CD4-positive, alpha-beta T cell treated with Interleukin-2 at 100 ng/mL for 4 hours (primary cell): ENCODE data around the gene KIAA0513.

ENCODE experiments used
- DNase-seq: peaks from one replicate; pipeline ENCODE4 v3.0.0-alpha.2; 2020; ENCODE audit warnings: low spot score

Gene KIAA0513

GRCh38 chr16:85072076-85072860 lies 44.7 kb downstream of the KIAA0513 start:
- DNase-seq = no peak

DNA sequence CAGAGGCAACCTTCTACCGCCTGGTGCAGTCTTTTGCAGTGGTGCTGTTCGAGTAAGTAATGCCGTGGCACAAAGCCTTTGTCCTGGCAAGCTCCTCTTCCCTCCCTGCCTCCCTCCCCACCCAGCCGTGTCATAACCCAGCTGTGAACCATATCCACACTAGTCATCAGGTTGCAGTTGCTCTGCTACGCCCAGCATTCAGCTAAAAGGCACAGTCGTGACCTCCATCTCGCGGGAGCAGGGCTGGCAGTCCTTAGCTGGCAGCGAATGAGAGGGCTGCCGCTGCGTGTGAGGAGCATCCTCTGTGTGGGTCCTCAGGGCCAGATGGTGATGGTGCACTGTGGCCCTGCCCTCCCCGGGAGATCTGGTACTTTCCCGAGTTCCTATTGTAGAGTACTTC lies 45.4 kb downstream of the KIAA0513 start:
- DNase-seq = no peak

- DNase-seq = no peak
Measured at GRCh38 chr16:85074225-85074914, 46.8 kb downstream of the KIAA0513 start.

GRCh38 chr16:85075236-85075924 lies 47.8 kb downstream of the KIAA0513 start:
- DNase-seq = no peak

DNA sequence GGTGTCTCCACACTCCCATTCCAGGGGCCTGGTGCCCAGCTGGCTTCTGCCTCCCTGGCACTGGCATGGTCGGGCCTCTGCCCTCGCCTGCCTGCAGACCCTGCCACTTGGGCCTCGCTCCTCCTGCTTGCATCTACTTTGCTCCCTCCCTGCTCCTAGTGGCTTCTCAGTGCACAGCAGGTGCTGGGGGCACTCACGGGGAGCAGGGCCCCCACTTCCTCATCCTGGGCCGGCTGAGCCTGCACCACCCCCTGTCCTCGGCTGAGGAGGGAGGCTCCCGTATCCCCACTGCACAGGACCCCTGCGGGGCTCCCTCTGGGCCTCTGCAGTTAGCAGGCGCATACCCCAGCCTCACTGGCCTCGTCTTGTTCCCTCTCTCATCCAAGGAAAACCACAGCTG lies 49.4 kb downstream of the KIAA0513 start:
- DNase-seq = no peak

- no peak for DNase-seq
Measured at GRCh38 chr16:85077576-85078125, 50.1 kb downstream of the KIAA0513 start.

GRCh38 chr16:85078226-85078625 lies 50.6 kb downstream of the KIAA0513 start:
- no peak for DNase-seq

GRCh38 chr16:85078952-85079351 lies 51.4 kb downstream of the KIAA0513 start:
- DNase-seq = no peak

DNA sequence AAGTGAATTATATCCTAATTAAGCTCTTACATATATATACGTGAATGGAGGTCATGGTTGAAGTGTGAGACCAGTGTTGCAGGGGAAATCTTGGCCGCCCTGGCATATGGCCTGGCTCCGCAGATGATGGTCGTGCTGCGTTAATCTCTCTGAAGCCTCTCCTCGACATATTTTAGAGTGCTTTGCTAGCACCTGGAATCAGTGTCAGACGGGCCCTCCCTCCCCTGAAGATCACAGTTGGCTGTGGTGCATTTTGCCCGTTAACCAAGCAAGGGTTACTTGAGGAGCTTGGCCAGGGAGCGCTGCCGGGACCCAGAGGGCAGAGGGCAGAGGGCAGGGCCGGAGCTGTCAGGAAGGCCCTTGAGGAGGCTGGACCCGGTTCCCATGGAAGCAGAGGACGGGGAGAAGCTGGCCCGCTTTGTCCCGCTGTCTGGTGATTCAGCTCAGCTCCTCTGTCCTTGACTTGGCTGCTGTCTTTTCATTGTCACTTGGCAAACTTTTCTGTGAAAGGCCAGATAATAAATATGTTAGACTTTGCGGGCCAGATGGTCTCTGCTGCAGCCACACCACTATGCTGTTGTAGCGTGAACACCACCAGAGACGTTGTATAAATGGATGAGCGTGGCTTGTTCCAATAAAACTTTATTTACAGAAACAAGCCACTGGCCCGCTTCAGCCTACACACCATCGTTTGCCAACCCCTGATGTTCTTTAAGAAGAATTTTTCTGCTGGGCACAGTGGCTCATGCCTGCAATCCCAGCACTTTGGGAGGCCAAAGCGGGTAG lies 52.4 kb downstream of the KIAA0513 start:
- no peak for DNase-seq

DNA sequence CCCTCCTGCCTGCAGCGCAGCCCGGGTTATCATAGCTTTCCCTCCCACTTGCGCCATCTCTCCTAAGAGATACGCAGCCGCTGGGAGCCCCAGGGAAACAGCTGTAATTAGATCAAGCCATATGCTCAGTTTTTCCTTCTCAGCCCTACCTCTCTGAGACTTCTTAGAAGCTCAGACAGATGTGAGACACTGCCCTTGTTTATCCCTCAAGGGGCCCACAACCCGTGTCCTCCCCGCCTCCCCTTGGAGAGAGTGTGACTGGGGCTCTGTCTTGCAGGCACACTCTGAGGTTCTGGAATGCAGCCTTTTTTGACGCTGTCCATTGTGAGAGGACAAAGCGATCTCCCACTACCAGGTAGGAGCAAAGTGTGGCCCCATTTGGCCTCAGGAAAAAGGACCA lies 53.4 kb downstream of the KIAA0513 start:
- DNase-seq = no peak

GRCh38 chr16:85081765-85082164 lies 54.2 kb downstream of the KIAA0513 start:
- no peak for DNase-seq

GRCh38 chr16:85082173-85083050 lies 54.8 kb downstream of the KIAA0513 start:
- no peak for DNase-seq

GRCh38 chr16:85083051-85083639 lies 55.5 kb downstream of the KIAA0513 start:
- no peak for DNase-seq

GRCh38 chr16:85084841-85085510 lies 57.4 kb downstream of the KIAA0513 start:
- DNase-seq = no peak

DNA sequence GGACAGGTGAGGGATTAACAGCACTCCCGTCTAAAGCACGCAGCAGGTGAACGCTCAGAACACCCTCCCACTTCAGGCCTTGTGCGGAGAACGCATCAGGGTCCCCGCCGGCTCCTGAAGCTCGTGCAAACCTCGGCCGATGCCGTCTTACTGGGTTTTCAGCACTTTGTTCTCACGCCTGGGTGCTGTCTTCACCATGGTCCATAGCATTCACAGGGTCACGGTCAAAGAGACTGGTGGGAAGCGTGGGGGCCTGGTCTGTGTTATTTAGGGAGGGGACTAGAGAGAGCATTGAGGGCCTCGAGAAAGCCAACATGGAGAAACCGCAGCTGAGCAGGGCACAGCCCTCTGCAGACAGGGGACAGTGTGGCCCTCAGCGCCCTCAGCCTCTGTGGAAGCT lies 58.1 kb downstream of the KIAA0513 start:
- no peak for DNase-seq

DNA sequence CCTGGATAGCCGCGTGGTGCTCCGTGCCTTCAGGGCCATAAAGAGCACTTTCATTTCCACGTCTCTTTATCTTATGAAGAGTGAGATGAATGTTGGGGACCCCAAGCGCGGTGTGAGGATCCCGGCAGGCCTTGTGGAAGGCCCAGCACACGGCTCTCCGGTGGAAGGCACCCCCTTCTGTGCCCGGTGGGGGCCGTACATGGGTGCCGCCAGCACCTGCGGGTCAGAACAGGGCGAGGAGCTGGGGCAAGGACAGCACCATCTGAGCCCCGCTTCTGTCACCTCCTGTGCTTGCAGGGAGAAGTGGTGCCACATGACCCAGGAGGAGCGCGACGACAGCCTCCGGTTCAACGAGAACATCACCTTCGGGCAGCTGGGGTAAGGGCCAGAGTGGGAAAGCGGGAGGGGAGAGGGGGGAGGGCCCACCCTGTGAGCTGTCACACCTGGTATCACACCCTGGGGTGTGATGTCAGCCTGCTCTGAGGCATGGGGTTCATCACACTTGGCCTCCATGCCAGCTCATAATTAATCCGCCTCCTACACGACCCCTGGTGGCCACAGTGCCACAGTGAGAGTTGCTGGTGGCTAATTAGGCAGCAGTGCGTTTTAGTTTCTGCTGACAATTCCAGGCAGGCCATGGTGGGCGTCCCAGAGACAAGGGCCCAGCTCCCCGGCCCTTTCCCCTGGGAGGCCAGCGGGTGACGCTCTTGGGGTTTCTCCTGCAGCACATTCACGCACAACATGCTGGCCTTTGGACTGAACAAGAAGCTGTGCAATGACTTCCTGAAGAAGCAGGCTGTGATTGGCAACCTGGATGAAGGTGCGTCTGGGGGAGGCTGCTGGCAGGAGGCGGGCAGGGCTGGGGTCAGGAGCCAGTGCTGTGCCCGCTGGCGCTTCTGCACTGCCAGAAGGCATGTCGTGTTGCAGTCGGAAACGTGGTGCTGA lies 59.0 kb downstream of the KIAA0513 start:
- DNase-seq = peak; percentile 79

DNA sequence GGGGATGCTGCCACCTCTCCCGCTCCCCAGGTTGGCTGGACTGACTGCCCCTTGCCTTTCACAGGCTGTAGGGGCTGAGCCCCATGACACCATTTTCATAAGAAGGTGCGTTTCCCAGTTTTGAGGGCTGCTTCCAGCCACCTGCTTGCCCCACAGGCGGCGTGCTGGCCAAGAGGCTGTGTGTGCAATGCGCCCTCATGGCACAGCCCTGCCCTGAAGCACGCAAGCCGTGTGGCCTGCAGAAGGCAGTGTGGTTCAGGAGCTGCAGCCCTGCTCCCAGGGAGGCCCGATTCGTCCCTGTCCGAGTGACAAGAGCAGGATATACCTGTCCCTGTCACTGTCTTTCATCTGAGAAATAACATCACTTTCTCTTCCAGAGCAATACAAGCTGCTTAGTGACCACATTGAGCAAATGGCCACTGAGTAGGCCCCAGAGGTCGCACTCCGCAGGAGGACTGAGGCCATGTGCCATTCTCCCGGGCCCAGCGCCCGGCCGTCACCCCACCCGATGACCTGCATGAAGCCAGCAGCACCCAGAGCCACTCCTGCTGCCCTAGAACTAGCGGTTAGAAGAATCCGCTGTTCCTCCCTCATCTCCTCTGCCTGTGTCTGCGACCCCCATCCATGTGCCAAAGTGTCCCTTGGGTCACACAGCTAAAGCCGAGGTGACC lies 60.4 kb downstream of the KIAA0513 start:
- DNase-seq = no peak

DNA sequence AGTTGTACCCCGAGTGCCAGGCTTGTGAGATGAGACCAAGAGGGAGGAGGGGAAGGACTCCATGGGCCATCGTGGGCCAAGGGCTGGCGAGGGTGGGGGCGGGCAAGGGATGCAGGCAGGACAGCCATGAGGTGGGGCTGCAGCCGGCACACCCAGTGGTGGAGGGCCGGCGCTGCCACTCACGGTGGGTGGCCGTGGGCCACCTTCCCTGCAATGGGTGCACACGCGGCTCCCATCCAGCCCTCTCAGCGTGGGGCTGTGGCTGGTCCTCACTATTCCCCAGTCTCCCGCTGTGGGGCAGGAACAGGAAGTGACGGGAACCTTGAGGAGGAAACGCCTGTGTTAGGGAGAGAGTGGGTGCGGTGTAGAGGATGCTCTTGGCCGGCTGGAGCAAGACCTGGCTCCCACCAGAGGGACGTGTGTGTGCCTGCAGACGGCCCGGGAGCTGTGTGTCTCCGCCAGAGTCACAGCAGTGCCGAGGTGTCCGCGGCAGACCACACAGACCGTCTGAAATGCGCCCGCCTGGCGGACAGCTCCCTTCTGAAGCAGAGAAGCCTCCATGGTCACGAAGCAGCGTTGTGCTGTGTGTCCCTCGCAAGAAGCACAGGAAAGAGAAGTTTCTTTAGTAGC lies 61.1 kb downstream of the KIAA0513 start:
- no peak for DNase-seq
